Neutrophil (primary cell): Measurements from ENCODE around the gene SLC12A8.
"Not testable (repeated sequence)": the region's sequence is repeated elsewhere in the genome, so short reads cannot be mapped to it uniquely, and the experiment has no call there.

ENCODE experiments used
- H3K27ac ChIP-seq: fragments of 200-600 bp; sonication (generic); 2 replicates; pipeline ENCODE4 v1.5.1; 2016; ENCODE audit warnings: mild to moderate bottlenecking, moderate library complexity
- H3K27me3 ChIP-seq: fragments of 200-600 bp; sonication (generic); 2 replicates; pipeline ENCODE4 v1.6.0; 2016; ENCODE audit warnings: mild to moderate bottlenecking
- H3K36me3 ChIP-seq: fragments of 200-600 bp; sonication (generic); 2 replicates; pipeline ENCODE4 v1.5.1; 2017
- H3K4me1 ChIP-seq, 2 experiments: fragments of 200-600 bp in 1 of 2; sonication (generic) in 1 of 2; 1 replicate in 1 of 2; 2 replicates in 1 of 2; pipeline versions ENCODE4 v1.5.1 to v1.6.1; 2013 to 2016; ENCODE audit warnings: low read depth in 1 of 2, low read length in 1 of 2, mild to moderate bottlenecking in 1 of 2, moderate library complexity in 1 of 2; ENCODE audit not compliant: control insufficient read depth in 1 of 2, insufficient read depth in 1 of 2
- H3K4me3 ChIP-seq, 2 experiments: fragments of 200-600 bp in 1 of 2; sonication (generic) in 1 of 2; 1 replicate in 1 of 2; 2 replicates in 1 of 2; pipeline ENCODE4 v1.5.1; 2013 to 2016; ENCODE audit warnings: low read depth in 1 of 2, low read length in 1 of 2, mild to moderate bottlenecking in 1 of 2, moderate library complexity in 1 of 2
- H3K9me3 ChIP-seq: fragments of 200-600 bp; sonication (generic); 2 replicates; pipeline ENCODE4 v1.5.1; 2016
- CTCF ChIP-seq: fragments of 200-600 bp; sonication (generic); IDR thresholded peaks from 2 replicates; pipeline ENCODE4 v1.5.1; 2016; ENCODE audit warnings: antibody characterized with exemption

The SLC12A8 gene

GRCh38 chr3:125085166-125085565 is 127.4 kb downstream of the SLC12A8 start:
- Histone ChIP-seq H3K36me3 (no peaks in the 10 kb centered on the region), H3K9me3 (no peaks in the 10 kb centered on the region), H3K4me1 (peaks cover under 1 to 6% of the 10 kb centered on the region in 2 experiments), H3K4me3 (no peak overlapping the region), H3K27me3 (peaks cover 5% of the 10 kb centered on the region), H3K27ac (no peak overlapping the region)
- TF ChIP-seq CTCF, result no peak

DNA sequence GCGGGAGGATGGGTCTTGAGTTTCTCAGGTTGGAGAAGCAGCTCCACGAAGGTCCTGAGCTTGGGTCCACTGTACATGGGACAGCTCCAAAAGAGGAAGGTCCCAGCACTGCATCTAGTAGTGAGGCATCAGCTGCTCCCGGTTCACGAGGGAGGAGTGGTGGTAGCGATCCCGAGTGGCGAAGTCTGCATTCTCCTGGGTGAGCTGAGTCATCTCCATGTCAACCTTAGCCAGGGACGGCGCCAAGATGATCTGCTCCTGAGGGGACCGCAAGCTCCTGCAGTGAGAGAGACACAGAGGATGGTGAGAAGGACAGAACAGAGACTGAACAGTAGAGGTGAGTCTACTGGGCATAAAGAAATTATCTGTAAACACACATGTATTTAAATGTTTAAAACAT is 128.8 kb downstream of the SLC12A8 start:
- no peaks in the 10 kb centered on the region for H3K36me3 ChIP-seq
- H3K27ac ChIP-seq, result no peak overlapping the region
- TF ChIP-seq CTCF, result no peak
- no peak overlapping the region for H3K4me3 ChIP-seq
- peaks cover 15 to 20% of the 10 kb centered on the region in 2 experiments for H3K4me1 ChIP-seq
- H3K9me3 ChIP-seq, result no peaks in the 10 kb centered on the region
- peaks cover 5% of the 10 kb centered on the region for H3K27me3 ChIP-seq

GRCh38 chr3:125082339-125082738 is 130.2 kb downstream of the SLC12A8 start:
- H3K27ac ChIP-seq, H3K27me3 ChIP-seq, H3K36me3 ChIP-seq: not testable (repeated sequence)

GRCh38 chr3:125080077-125080476 is 132.5 kb downstream of the SLC12A8 start:
- peaks cover 16 to 32% of the 10 kb centered on the region in 2 experiments for H3K4me1 ChIP-seq
- no peaks in the 10 kb centered on the region for H3K27me3 ChIP-seq
- no peaks in the 10 kb centered on the region for H3K9me3 ChIP-seq
- no peak for TF ChIP-seq CTCF
- H3K36me3 ChIP-seq, result no peaks in the 10 kb centered on the region
- no peak overlapping the region for H3K27ac ChIP-seq
- H3K4me3 ChIP-seq, result no peak overlapping the region

More at GRCh38 chr3:125082339-125082738, 130.2 kb downstream of the SLC12A8 start:
- H3K4me1 ChIP-seq, result peaks cover 16 to 32% of the 10 kb centered on the region in 2 experiments
- H3K4me3 ChIP-seq, H3K9me3 ChIP-seq: not testable (repeated sequence)

GRCh38 chr3:125079675-125080045 is 132.9 kb downstream of the SLC12A8 start:
- Histone ChIP-seq H3K4me3 (no peak overlapping the region), H3K36me3 (no peaks in the 10 kb centered on the region), H3K4me1 (peaks cover 16 to 32% of the 10 kb centered on the region in 2 experiments), H3K9me3 (no peaks in the 10 kb centered on the region), H3K27me3 (no peaks in the 10 kb centered on the region), H3K27ac (no peak overlapping the region)
- TF ChIP-seq CTCF, result no peak

- Histone ChIP-seq H3K4me1 (peaks cover 16 to 32% of the 10 kb centered on the region in 2 experiments), H3K4me3 (no peak overlapping the region), H3K27ac (no peak overlapping the region), H3K27me3 (no peaks in the 10 kb centered on the region), H3K9me3 (no peaks in the 10 kb centered on the region), H3K36me3 (no peaks in the 10 kb centered on the region)
- no peak for TF ChIP-seq CTCF
Observed at GRCh38 chr3:125078951-125079674, 133.4 kb downstream of the SLC12A8 start.
